ENCODE data around the gene OR2V2.
"Not testable (repeated sequence)": the region's sequence is repeated elsewhere in the genome, so short reads cannot be mapped to it uniquely, and the experiment has no call there.

Gene OR2V2

DNA sequence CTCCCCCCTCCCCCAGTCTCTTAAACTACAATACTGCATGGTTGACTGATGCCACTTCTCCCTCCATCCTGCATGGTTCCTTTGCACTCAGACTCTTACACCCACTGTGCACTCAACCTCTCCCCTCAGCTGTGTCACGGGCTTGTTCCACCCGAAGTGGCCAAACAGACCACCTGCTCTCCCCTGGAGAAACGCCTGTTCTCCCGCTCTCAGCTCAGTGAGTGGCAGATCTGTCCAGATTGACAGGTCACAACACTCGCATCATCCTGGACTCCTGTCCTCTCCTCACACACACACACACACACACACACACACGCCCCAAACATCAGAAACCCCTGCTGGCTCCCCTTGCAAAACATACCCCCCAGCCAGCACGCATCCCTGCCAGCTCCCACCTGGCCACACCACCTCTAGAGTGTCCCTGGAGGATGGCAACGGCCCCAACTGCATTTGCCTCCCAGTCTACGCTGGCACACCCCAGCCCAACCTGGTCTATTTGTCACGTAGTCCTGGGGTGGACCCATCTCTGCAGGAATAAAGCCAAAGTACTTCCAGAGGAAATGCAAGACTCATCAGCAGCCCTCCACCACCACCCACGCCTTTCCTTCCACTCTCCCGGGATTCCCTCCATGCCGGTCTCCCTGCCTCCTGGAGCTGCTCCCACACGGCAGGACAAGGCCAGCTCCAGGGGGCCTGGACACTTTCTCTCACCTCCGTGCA, 19.3 kb upstream of the OR2V2 start:
- Mint-ChIP-seq H3K4me1 (ENCODE audit: low read depth) (no peaks in the 10 kb centered on the region), H3K27ac (no peak overlapping the region), H3K4me3 (no peak overlapping the region), H3K9me3 (no peaks in the 10 kb centered on the region), H3K27me3 (ENCODE audit: low read depth) (peaks cover 20% of the 10 kb centered on the region), H3K36me3 (ENCODE audit: low read depth) (no peaks in the 10 kb centered on the region)

DNA sequence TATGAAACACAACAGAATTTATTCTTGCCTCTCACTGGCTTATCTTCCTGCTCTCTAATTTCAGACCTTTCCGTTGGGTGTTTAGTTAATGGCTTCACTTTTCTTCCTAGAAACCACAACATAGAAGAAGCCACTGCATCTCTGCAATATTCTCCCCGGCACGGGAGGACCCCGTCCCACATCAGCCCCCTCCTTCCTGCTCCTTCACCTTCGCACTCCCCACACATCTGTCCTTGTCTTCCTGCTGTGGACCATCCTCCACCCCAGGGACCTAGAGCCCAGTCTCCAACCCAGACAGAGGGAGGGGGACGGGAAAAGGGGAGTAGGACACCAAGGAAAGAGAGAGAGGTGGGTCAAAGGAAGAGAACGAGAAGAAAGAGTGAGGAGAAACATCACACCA, 17.8 kb upstream of the OR2V2 start:
- Mint-ChIP-seq H3K4me1 (ENCODE audit: low read depth) (no peaks in the 10 kb centered on the region), H3K4me3 (no peak overlapping the region), H3K27me3 (ENCODE audit: low read depth) (peaks cover 23% of the 10 kb centered on the region), H3K27ac (no peak overlapping the region), H3K9me3 (no peaks in the 10 kb centered on the region), H3K36me3 (ENCODE audit: low read depth) (no peaks in the 10 kb centered on the region)

DNA sequence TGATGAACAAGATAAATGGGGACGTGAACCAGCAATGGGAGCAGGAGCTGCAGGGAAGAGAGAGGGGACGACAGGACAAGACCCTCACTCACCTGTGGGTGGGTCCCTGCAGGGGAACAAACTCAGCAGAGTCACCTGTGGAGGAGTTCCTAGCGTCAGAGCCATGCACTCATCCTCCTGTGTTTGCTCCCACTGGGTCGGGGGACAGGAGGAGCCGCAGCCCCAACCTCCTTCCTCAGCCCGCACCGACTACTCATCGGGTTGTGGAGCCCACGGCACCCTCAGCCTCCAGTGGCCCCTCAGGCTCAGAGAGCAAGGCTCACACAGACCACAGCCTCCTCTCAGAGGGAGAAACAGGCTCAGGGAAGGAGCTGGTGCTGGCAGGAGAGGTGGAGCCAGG, 17.3 kb upstream of the OR2V2 start:
- peaks cover 23% of the 10 kb centered on the region for H3K27me3 Mint-ChIP-seq (ENCODE audit: low read depth)
- not testable (repeated sequence) for H3K36me3 Mint-ChIP-seq (ENCODE audit: low read depth); H3K9me3 Mint-ChIP-seq; H3K4me3 Mint-ChIP-seq; H3K27ac Mint-ChIP-seq; H3K4me1 Mint-ChIP-seq (ENCODE audit: low read depth)

DNA sequence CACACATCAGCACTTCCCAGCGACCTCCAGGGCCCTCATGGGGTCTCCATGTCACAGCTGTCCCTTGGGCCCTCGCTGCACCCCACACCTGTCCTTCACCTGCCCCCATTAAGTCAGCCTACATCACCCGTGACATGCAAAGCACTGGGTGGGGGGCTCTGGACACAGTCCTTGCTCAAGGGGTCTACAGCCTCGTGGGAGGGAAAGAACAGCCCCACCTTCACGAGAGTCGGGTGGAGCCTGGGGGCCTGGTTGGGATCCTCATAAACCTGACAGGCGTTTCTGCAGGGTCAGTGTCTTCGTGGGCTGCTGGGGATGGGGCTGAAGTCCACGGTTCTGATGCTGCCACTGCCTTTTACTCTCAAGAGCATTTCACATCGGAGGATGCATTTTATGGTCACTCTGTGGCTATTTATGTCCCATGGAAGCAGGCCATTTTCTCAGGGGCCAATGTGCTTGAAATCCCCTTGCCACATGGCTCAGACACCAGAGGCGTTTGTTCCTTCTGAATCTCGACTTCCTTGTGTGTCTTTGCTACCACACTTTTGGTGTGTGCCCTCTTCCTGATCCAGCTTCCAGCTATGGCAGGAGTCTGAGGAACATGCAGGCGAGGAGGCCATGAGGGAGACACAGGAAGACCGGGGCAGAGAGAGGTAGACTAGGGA, 16.4 kb upstream of the OR2V2 start, which contains the start of gene OR2V1:
Gene OR2V1, minus strand, starts transcription at position 338 of the 665 bp plus-strand sequence. CDS start 5,865 bp downstream, outside the sequence.
- Mint-ChIP-seq H3K4me3 (no peak within 1 kb of the TSS), H3K27me3 (ENCODE audit: low read depth) (peaks cover 23% of the 10 kb centered on the region)

DNA sequence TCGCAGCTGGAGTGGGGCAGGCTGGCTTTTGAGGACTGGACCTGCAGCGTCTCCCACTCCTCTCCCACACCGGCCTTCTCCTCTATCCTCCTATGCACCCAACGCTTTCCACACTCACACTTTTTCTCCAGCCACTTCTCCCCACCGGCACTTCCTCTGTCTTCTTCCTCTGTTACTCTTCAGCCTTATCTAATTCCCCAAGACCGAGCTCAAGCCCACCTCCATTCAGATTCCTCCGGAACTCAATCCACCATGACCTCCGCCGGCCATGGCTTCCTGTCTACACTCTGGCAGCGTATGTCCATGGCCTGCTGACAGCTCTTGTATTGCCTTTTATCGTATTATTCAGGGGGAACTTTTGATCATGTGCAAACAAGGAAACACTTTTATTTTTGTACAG, 15.9 kb upstream of the OR2V2 start:
- H3K9me3 Mint-ChIP-seq: no peaks in the 10 kb centered on the region
- H3K27me3 Mint-ChIP-seq (ENCODE audit: low read depth): peaks cover 23% of the 10 kb centered on the region

More for the DNA sequence above, 16.4 kb upstream of the OR2V2 start, which contains the start of gene OR2V1:
- Mint-ChIP-seq H3K9me3 (no peaks in the 10 kb centered on the region), H3K36me3 (ENCODE audit: low read depth) (no peaks in the 10 kb centered on the region), H3K4me1 (ENCODE audit: low read depth) (no peaks in the 10 kb centered on the region), H3K27ac (no peak within 1 kb of the TSS)

DNA sequence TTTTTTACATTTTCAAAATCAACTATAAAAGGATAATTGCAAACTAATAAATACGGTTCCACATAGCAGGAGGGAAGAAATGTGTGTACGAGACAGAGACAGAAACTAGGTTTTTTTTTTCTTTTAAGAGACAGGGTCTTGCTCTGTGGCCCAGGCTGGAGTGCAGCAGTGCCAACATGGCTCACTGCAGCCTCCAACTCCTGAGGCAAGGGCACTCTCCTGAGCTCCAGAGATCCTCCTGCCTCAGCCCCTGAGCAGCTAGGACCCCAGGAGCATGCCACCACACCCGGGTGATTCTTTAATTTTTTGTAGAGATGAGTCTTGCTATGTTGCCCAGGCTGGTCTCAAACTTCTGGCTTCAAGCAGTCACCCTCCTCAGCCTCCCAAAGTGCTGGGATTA, 14.3 kb upstream of the OR2V2 start:
- Mint-ChIP-seq H3K27me3 (ENCODE audit: low read depth) (peaks cover 23% of the 10 kb centered on the region), H3K4me3 (no peak overlapping the region), H3K36me3 (ENCODE audit: low read depth) (no peaks in the 10 kb centered on the region)

More for the DNA sequence above, 15.9 kb upstream of the OR2V2 start:
- H3K4me1 Mint-ChIP-seq (ENCODE audit: low read depth): no peaks in the 10 kb centered on the region
- no peak overlapping the region for H3K27ac Mint-ChIP-seq
- H3K4me3 Mint-ChIP-seq: no peak overlapping the region
- H3K36me3 Mint-ChIP-seq (ENCODE audit: low read depth): no peaks in the 10 kb centered on the region

DNA sequence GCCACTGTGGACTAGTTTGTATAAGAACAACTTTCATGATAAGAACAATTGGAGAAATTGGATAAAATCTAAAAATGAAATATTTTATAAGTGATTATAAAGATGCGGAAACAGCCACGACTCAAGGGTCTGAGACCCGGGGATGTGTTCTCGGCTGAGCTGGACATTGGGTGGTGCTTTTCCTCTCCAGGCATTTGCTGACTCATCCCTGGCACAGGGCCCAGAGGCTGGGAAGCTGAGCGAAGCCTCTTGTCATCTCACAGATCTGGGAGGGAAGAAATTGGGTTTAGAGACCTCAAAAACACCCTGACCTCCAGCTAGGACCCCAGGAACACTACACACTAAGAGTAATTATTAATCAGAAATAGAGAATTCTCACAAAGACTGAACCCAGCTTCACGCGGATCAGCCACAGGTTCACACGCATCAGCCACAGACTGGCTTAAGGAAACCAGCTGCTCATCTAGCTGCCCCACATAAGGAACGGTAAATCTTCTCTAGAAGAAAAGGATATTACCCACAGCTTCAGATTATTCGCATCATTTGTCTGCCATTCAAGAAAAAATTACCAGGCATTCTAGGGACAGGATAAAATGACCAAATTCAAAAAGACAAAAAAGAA, 13.7 kb upstream of the OR2V2 start:
- Mint-ChIP-seq H3K27me3 (ENCODE audit: low read depth) (peaks cover 23% of the 10 kb centered on the region), H3K4me1 (ENCODE audit: low read depth) (no peaks in the 10 kb centered on the region)

More for the DNA sequence above, 14.3 kb upstream of the OR2V2 start:
- H3K9me3 Mint-ChIP-seq: no peaks in the 10 kb centered on the region
- H3K27ac Mint-ChIP-seq: no peak overlapping the region
- no peaks in the 10 kb centered on the region for H3K4me1 Mint-ChIP-seq (ENCODE audit: low read depth)

DNA sequence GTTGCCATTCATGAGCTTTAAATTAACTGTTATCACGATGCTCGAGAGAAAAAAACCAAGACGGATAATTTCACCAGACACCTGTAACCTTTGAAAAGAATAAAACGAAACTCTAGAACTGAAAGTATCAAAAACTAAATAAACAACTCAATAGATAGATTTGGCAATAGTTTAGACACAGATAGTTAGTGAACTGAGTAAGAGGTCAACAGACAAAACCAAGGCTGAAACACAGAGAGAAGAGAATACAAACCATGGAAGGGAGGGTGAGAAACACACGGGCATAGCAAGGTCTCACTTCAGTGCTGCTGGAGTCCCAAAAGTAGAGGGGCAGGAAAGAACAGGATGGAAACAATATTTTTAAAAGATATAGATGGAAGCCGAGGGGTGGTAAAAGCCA, 13.1 kb upstream of the OR2V2 start:
- H3K36me3 Mint-ChIP-seq (ENCODE audit: low read depth): no peaks in the 10 kb centered on the region
- peaks cover 8% of the 10 kb centered on the region for H3K9me3 Mint-ChIP-seq
- no peak overlapping the region for H3K4me3 Mint-ChIP-seq
- peaks cover 22% of the 10 kb centered on the region for H3K27me3 Mint-ChIP-seq (ENCODE audit: low read depth)
- H3K27ac Mint-ChIP-seq: no peak overlapping the region
- H3K4me1 Mint-ChIP-seq (ENCODE audit: low read depth): no peaks in the 10 kb centered on the region

More for the DNA sequence above, 13.7 kb upstream of the OR2V2 start:
- H3K9me3 Mint-ChIP-seq: peaks cover 3% of the 10 kb centered on the region
- no peaks in the 10 kb centered on the region for H3K36me3 Mint-ChIP-seq (ENCODE audit: low read depth)
- no peak overlapping the region for H3K27ac Mint-ChIP-seq
- H3K4me3 Mint-ChIP-seq: no peak overlapping the region

DNA sequence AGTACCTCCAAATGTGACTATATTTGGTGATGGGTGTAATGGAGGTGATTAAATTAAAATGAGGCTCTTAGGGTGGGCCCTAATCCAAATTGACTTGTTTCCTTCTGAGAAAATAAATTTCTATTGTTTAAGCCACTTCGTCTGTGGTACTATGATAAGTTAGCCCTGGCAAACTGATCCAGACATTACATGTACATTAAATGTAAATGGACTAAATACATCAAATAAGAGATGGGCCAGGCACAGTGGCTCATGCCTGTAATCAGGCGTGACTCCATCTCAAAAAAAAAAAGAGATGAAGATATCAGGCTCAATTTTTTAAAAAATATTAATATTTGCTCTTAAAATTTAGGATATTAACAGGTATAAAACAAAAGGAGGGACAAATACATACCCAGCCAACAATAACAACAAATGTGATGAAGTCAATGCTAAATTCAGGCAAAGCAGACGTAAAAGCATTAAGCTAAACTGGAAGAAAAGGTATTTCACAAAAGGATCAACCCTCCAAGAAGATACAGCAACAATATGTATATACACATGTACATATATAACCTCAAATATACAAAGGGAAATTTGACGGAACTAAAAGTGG, 10.9 kb upstream of the OR2V2 start:
- Mint-ChIP-seq H3K27ac (no peak overlapping the region), H3K4me3 (no peak overlapping the region), H3K9me3 (peaks cover 19% of the 10 kb centered on the region), H3K4me1 (ENCODE audit: low read depth) (no peaks in the 10 kb centered on the region), H3K36me3 (ENCODE audit: low read depth) (no peaks in the 10 kb centered on the region), H3K27me3 (ENCODE audit: low read depth) (peaks cover 14% of the 10 kb centered on the region)

DNA sequence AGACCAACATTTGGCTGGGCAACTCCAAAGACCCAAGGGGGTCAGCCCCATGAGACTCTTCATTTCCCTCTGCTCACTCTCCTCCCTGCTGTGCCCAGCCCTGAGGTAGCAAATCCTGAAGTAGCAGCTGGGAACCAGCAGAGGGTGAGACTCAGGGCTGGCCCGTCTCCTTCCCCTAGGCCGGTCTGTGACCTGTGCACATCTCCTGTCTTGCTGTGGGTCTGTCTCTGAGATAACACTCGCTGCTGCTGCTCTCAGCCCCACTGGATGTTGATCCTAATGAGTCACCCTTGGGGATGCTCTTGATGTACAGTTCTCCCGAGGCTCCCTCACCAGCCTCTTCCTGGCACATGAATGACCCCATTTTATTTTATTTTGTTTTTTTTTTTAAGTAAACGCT, 9.1 kb upstream of the OR2V2 start:
- Mint-ChIP-seq H3K27me3 (ENCODE audit: low read depth) (peaks cover 8% of the 10 kb centered on the region), H3K36me3 (ENCODE audit: low read depth) (no peaks in the 10 kb centered on the region), H3K4me3 (no peak overlapping the region), H3K9me3 (peaks cover 19% of the 10 kb centered on the region), H3K4me1 (ENCODE audit: low read depth) (no peaks in the 10 kb centered on the region), H3K27ac (no peak overlapping the region)

DNA sequence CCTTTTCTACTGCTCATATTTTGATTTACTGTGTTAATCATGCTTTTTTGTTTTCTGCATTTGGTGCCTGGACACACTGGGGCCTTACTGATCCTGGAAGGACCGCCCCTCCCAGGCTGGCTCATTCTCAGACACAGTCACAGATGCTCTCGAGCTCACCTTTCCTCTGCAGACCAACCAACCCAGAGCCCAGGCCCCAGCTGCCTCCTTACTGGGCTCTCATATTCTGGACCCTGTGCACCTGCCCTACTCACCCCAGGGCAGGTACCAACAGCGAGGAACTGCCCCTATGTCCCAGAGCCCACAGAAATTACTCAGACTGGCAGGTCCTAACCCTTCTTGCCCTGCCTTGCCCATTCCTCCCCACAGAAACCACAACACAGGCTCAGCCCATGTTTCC, 6.6 kb upstream of the OR2V2 start:
- H3K4me3 Mint-ChIP-seq: no peak overlapping the region
- peaks cover 23% of the 10 kb centered on the region for H3K9me3 Mint-ChIP-seq
- H3K4me1 Mint-ChIP-seq (ENCODE audit: low read depth): no peaks in the 10 kb centered on the region
- no peaks in the 10 kb centered on the region for H3K36me3 Mint-ChIP-seq (ENCODE audit: low read depth)
- no peak overlapping the region for H3K27ac Mint-ChIP-seq
- H3K27me3 Mint-ChIP-seq (ENCODE audit: low read depth): peaks cover 9% of the 10 kb centered on the region

DNA sequence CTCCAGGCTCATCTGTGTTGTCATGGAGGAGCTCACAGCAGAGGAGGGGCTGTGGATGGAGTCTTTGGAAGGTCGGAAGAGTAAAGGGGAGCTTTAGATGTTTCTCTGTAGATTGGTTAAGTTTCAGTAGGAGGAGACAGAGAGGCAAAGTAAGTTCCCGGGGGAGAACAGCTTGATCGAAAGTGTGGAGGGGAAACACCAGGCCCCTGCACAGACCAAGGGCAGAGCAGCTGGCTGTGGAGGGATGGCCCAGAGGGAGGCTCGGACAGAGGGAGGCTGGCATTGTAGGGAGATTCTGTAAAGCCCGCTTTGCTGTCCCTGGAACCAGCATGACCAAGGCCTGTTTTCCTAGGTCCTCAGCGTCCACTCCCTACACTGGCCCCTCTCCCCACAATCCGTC, 5.3 kb upstream of the OR2V2 start:
- Mint-ChIP-seq H3K27me3 (ENCODE audit: low read depth) (peaks cover 9% of the 10 kb centered on the region), H3K36me3 (ENCODE audit: low read depth) (no peaks in the 10 kb centered on the region), H3K4me3 (no peak overlapping the region), H3K27ac (no peak overlapping the region), H3K4me1 (ENCODE audit: low read depth) (no peaks in the 10 kb centered on the region), H3K9me3 (peaks cover 23% of the 10 kb centered on the region)

DNA sequence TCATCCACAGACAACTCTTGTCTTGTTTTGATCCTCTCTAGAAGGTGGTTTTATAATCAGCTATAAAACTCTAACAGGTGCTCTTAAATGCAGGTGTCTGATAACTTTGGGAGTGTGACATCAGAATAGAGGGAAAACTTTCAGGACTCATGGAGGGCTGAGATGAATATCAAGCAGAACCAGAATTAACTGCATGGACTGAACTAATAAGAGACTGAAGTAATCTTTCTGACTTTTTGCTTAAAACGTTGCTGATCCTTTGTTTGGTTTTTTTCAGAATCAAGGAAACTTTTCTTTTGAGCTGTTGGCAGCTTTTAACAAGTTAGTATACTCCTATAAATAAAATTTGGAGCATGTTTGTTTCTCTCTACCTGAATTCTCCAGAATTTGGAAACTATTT, 2.3 kb upstream of the OR2V2 start:
- Mint-ChIP-seq H3K4me1 (ENCODE audit: low read depth) (no peaks in the 10 kb centered on the region), H3K9me3 (peaks cover 7% of the 10 kb centered on the region), H3K4me3 (no peak overlapping the region), H3K27ac (no peak overlapping the region), H3K27me3 (ENCODE audit: low read depth) (peaks cover 16% of the 10 kb centered on the region), H3K36me3 (ENCODE audit: low read depth) (no peaks in the 10 kb centered on the region)

DNA sequence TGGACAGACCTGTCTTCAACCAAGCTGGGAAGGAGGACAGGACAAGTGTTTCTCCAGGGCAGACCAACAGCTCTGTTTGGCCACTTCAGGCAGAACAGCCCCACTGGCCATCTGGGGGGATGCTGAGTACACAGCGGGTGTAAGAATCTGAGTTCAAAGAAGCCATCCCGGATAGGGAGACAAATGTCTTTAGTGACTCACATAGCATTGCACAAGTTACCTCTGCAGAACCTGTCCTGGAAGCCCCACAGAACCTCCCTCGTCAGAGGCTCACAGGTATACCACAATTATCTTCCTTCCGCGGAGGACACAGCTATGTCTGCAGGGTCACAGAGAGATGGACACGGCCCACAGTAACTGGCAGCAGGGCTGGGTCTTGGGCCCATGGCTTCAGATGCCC, 2.0 kb downstream of the OR2V2 start:
- H3K27ac Mint-ChIP-seq: no peak overlapping the region
- H3K4me1 Mint-ChIP-seq (ENCODE audit: low read depth): peaks cover 4% of the 10 kb centered on the region
- peaks cover 7% of the 10 kb centered on the region for H3K9me3 Mint-ChIP-seq
- H3K36me3 Mint-ChIP-seq (ENCODE audit: low read depth): no peaks in the 10 kb centered on the region
- H3K4me3 Mint-ChIP-seq: no peak overlapping the region
- H3K27me3 Mint-ChIP-seq (ENCODE audit: low read depth): peaks cover 11% of the 10 kb centered on the region
